ENCODE data around the gene AK5. TPM values are rescaled to one million over a fixed set of nuclear protein-coding genes. Genes with fewer than 3 reads are reported as not detected.
A peak's percentile ranks its signal among the peaks of the same experiment; 100 is the strongest.

The AK5 gene, protein sequence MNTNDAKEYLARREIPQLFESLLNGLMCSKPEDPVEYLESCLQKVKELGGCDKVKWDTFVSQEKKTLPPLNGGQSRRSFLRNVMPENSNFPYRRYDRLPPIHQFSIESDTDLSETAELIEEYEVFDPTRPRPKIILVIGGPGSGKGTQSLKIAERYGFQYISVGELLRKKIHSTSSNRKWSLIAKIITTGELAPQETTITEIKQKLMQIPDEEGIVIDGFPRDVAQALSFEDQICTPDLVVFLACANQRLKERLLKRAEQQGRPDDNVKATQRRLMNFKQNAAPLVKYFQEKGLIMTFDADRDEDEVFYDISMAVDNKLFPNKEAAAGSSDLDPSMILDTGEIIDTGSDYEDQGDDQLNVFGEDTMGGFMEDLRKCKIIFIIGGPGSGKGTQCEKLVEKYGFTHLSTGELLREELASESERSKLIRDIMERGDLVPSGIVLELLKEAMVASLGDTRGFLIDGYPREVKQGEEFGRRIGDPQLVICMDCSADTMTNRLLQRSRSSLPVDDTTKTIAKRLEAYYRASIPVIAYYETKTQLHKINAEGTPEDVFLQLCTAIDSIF
- polyA plus RNA-seq (ENCODE audit: insufficient read length in 3 of 3), result 1 to 10 TPM; 3.2 to 6.2 (median 4.4) TPM

DNA sequence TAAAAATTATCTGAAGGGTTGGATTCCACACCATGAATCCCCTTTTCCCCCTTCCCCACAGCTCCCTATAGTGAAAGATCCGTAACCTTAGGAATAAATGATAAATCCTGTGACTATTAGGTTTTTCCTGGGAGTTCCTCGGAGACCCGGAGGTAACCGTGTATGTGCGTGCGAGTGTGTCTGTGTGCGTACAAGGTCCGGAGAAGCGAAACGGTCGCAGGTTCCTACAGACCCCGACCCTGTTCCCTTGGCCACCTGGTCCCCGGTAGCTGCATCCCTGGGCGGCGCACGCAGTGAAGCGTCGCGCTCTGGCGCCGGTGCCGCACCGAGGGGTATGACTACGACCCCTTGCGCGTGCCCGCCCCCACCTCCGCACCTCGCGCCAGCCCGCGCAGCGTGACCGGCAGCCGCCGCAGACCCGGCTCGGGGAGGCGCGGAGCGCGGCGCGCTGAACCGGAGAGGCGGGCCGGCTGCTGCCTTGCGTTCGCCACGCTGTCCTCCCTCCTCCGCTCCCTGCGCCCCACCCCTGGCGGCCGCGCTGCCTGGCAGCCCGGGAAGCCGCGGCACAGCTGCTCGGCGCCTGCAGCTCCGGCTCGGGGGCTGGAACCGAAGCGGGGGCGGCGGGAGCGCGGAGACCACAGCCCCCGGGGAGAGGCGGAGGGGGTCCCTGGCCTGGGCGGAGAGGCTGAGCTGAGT lies at the start of gene AK5:
Gene AK5, plus strand, starts transcription at position 529 of the 696 bp plus-strand sequence. CDS start 295 bp downstream, outside the sequence.
- peak in 2 of 3 donors; percentile 9 to 30 for DNase-seq (ENCODE audit: low read depth in 3 of 3, low spot score in 2 of 3)

DNA sequence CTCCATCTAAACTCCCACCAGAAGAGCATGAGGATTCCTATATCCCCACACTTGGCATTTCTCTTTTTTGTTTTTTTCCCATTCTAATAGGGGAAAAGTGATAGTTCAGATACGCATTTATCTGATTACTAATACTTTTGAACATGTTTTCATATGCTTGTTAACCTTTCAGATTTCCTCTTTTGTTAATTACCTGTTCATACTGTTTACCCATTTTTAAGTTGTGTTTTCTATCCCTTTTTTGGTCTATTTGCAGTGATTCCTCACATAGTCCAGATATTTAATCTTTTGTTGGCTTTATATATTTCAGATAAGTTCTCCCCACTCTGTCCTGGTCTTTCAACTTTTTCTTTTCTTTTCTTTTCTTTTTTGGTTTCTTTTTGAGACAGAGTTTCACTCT lies 49.0 kb upstream of the AK5 start:
- DNase-seq (ENCODE audit: low read depth in 3 of 3, low spot score in 2 of 3), result no peak

DNA sequence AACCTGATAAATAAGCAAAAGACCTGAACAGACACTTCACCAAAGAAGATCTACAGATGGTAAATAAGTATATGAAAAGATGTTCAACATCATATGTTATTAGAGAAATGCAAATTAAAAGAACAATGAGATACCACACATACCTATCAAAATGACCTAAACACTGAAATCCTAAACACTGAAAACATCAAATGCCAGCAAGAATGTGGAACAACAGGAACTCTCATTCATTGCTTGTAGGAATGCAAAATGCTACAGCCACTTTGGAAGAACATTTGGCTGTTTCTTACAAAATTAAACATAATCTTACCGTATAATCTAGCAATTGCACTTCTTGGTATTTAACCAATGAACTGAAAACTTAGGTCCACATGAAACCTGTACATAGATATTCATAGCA lies 47.7 kb upstream of the AK5 start:
- no peak for DNase-seq (ENCODE audit: low read depth in 3 of 3, low spot score in 2 of 3)

DNA sequence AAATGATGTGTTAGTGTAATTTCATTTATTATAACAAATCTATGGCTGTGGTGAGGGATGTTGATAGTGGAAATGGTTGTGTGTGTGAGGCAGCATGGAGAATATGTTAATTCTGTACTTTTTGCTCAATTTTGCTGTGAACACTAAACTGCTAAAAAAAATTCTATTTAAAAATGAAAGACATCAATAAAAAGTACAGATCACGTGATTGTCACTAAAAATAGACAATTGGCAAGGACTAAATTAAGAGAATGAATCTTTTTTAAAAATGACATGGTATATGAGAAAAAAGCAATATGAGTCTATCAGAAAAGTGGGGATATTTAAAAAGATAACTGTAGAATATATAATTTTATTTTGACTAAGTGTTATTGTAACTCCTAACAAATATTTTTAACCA lies 46.9 kb upstream of the AK5 start:
- no peak for DNase-seq (ENCODE audit: low read depth in 3 of 3, low spot score in 2 of 3)

DNA sequence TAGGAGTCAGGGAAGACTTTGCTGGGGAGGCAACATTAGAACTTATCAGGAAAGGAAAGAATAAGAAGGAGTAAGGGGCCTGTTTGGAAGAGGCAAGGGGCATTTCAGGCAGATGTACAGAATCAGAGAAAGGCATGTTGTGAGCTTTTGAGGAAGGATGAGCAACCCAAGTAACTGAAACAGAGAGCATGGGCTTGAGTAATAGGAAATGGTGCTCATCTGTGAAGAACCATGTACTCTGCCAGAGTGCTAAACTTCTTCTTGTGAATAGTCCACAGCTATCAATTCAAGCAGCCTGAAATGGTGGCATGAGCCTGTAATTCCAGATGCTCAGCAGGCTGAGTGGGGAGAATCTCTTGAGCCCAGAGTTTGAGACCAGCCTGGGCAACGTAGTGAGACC lies 43.4 kb upstream of the AK5 start:
- DNase-seq (ENCODE audit: low read depth in 3 of 3, low spot score in 2 of 3), result no peak

DNA sequence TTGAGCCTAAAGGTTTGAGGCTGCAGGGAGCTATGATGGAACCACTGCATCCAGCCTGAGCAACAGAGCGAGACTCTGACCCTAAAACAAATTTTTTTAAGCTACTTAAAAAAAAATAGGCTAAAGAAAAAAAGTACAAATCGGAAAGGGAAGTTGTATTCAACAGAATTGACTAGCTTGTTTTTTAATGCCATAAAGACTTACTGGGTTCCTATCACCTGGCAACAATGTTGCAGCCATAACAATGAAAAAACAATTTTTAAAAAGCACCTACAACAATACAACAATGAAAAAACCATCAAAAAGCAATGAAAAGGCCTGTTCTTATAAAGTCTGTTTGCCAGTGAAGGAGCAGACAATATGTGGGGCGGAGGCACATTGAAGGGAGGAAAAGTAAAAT lies 42.5 kb upstream of the AK5 start:
- DNase-seq (ENCODE audit: low read depth in 3 of 3, low spot score in 2 of 3), result no peak

DNA sequence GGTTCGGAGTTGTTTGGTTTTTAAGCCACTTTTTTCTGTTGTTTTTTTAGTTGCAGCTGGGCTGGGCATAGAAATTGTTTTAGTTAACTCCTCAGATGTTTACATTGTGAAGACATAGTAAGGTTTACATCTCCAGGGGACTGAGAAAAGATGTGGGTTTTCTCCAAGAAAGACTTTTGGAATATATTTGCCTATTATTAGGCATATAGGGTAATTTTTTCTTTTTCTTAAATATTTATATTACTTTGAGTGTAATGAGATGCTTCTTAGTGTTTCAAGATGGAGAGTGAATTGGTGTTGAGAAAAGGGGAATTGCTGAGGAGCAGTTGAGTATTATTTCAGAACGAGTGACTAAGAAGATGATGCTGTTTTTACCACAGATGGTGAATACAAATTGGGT lies 36.0 kb upstream of the AK5 start:
- DNase-seq (ENCODE audit: low read depth in 3 of 3, low spot score in 2 of 3), result no peak

DNA sequence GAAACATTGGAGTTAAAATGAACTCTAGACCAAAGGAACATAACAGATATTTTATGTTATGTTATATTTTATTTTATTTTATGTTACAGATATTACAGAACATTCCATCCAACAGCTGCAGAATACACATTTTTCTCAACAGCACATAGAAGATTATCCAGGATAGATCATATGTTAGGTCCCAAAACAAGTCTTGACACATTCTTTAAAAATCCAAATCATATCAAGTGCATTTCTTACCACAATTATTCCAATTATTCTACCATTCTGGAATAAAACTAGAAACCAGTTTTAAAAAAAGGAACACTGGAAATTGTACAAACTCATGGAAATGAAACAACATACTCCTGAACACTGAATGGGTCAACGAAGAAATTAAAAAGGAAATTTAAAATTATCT lies 31.7 kb upstream of the AK5 start:
- DNase-seq (ENCODE audit: low read depth in 3 of 3, low spot score in 2 of 3), result no peak

DNA sequence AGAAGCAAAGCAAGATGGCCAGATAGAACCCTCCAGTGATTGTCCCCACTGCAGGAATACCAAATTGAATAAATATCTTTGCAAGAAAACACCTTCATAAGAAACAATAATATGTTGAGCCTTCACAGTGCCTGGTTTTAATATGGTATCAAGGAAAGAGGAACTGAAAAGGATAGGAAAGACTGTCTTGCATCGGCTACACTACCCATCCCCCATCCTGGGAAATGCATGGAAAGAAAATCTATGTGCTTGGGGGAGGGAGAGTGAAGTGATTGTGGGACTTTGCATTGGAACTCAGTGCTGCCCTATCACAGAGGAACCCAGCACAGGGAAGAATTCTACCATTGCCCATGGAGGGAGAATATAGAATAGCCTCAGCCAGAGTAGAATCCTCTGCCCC lies 28.6 kb upstream of the AK5 start:
- DNase-seq (ENCODE audit: low read depth in 3 of 3, low spot score in 2 of 3), result no peak

DNA sequence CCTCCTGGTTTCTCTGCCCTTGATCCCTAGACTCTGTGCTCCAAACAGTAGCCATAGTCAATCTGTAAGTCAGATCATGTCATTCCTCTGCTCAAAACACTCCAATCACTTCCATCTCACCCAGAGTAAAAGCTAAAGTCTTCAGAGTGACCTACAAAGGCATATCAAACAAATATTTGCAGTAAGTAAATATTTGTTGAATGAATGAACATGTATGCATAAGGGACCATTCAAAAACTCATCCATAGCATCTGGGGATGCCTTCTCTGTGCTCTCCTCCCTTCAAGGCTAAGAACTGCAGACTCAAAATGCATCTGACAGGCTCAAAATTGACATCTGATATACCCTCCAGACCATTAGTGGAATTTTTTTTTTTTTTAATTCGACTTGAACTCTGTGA lies 18.1 kb upstream of the AK5 start:
- DNase-seq (ENCODE audit: low read depth in 3 of 3, low spot score in 2 of 3), result no peak

DNA sequence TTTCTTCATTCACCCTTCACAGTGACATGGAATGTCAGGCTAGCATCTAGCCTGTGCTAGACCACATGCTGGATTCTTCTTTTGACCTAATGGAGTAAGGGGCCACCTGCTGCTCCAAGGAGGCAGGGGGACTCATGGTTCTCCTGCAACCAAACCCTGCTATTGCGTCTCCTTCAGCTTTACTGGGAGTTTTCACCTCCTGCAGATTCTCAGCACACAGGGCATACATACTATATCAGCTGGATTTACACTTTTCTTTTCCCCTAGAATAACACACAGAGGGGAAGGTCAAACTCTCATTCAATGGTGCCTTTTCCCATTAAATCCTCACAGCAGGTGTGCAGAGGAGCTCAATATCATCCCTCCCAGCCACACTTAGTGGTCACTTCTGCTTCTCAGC lies 16.6 kb upstream of the AK5 start:
- DNase-seq (ENCODE audit: low read depth in 3 of 3, low spot score in 2 of 3), result no peak

DNA sequence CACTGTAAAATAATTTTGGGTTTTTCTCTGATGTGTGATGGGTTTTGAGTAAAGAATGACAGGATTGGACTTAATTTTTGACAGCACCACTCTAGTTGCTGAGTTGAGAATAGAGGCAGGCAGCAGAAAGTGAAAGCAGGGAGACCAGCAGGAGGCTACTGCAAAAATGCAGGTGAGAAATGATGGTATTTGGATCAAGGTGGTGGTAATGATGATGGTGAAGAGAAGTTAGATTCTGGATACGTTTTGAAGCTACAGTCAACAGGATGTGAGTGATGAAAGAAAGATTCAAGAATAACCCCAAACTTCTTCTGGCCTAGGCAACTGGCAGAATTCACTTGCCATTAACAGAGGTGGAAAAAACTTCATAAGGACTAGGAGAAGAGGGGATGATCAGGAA lies 14.8 kb upstream of the AK5 start:
- DNase-seq (ENCODE audit: low read depth in 3 of 3, low spot score in 2 of 3), result no peak

DNA sequence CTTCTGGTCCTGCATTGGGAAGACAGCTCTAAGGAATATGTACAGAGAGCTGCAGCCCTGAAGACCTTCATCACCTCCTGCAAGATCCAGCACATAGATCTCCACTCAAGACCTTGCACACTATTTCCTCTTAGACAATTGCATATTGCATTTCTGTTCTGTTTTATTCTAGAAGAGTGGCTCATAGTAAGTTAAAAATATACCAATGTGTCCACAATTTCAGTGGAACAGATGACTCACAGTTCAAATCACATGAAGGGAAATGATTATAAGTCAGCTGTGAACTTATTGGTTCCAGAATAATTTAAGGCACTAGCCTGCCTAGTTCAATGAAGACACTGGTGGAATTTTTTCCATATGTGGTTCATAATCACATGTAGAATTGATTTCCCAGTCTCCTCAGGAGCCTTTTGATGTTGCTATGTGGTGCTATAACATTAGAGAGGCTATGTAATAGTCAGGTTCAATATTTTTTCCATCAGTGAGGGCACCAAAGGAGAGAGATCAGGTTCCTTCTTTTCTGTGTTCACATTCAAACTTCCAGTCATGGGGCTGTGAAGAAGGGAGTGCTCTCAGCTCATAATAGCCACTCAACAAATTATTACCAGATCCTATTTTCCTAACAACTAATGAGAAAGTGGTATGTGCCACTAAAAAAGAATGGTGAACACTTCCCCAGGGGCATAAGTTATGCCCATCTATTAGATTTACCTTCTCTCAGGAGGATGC lies 9.8 kb upstream of the AK5 start:
- no peak for DNase-seq (ENCODE audit: low read depth in 3 of 3, low spot score in 2 of 3)

DNA sequence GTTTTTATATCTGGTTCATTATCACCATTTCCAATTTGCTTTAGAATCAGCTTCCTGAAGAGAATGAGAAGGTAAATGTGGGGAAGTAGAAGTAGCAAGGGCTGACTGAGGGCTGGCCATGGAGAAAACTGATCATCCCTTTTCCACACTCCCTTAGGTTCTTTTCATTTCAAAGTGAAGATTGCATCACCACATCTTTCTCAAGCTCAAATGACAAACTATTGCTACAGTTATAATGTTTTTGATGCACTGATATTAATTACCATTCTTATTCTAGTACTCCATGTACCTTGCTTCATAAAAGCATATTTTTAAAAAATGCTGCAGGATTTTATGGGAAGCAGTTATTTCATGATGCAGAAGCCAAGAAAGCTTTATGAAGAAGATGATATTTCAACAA lies 7.9 kb upstream of the AK5 start:
- DNase-seq (ENCODE audit: low read depth in 3 of 3, low spot score in 2 of 3), result no peak

DNA sequence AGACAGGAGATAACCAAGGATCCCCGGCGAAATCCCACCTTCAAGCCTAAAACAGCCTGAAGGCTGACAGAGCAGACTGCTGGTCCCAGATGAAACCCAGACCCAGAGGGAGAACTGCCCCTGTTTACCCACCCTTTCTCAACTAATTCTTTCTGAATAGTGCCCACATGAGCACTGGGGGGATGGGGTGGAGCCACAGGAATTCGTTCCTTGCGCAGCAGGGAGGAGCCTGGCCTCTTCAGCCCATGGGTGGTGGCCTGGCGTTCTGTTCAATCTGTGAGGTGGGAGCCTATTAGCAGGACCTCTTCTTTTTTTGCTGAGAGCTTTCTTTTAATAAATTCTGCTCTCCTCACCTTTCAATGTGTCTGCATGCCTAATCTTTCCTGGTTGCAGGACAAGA lies 6.6 kb upstream of the AK5 start:
- no peak for DNase-seq (ENCODE audit: low read depth in 3 of 3, low spot score in 2 of 3)

DNA sequence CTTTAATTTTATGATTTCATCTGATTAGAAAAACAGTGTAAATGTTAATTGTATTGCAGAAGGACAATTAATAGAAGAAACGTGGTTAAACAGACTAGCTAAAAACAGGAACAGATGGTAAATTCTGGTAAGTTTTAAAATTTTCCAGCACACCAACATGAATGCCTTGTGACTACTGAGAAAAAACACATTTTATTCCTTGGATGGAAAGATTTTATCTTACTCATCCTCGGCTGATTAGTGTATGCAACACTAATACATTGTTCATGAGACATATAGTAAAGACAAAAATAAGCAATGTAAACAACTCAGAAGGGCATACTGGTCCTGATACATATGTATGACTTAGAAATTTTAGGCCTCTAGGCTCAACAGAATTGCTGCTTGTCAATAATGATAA lies 4.9 kb upstream of the AK5 start:
- DNase-seq (ENCODE audit: low read depth in 3 of 3, low spot score in 2 of 3), result no peak

DNA sequence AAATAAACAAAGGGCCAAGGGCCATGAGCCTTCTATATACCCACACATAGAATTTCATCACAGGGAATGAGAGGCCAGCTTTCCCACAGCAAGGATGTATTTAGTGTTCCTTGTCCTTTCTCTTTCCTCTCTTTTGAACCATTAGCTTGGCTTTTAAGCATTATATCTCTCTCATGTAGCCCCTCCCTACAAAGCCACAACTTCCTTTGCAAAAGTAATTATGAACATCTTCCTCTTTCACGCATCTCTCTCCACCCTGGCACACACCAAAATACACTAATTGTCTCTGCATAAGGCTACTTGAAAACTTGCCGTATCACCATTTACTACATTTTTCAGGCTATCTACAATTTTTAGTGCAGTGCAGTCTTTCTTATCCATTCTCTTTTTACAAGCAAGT lies 1.9 kb upstream of the AK5 start:
- no peak for DNase-seq (ENCODE audit: low read depth in 3 of 3, low spot score in 2 of 3)

DNA sequence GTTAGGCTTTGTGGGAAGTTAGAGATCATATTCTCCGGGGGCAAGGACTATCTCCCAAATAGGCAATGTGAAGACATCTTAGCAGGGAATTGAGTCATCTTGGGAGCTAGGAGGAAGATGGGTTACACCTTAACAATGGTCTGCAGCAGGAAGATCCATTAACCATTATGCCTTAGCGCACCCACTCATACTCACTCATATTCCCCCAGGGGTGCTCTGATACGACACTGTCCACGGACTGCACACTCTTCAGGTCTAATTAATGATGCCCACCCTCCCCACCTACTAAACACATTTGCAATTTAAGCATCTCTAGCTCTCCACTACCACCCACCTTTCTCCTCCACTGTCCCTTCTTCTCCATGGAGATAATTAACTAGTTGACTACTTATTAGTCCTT lies 857 bp upstream of the AK5 start:
- DNase-seq (ENCODE audit: low read depth in 3 of 3, low spot score in 2 of 3), result no peak

DNA sequence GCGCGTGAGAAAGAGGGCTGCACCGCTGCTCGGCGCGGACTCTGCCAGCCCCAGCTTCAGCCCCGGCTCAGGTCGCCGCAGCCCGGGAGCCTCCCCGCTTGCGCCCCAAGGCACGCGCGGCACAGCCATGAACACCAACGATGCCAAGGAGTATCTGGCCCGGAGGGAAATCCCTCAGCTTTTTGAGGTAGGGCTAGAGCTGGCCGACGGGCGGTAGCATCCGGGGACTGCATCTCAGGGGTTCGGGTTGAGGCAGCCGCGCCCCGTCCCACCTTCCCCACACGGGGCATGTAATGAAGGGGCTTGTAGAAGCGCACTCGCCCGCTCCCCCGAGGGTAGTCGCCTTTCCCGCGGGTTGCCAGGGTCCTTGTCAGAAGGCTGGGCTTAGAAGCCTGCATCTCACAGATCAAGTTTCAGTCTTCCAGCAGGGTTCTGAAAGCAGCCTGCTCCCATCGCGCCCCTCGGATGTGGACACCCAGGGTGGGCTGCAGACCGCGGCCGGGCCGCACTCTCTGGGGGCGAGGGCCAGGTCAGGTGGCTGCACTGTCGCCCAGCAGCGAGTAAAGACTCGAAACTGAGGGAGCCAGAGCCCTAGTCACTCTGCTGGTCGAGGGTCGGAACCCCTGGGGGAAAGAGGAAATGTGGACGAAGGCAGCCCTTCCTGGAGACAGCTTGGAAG lies 507 bp downstream of the AK5 start:
- no peak for DNase-seq (ENCODE audit: low read depth in 3 of 3, low spot score in 2 of 3)

DNA sequence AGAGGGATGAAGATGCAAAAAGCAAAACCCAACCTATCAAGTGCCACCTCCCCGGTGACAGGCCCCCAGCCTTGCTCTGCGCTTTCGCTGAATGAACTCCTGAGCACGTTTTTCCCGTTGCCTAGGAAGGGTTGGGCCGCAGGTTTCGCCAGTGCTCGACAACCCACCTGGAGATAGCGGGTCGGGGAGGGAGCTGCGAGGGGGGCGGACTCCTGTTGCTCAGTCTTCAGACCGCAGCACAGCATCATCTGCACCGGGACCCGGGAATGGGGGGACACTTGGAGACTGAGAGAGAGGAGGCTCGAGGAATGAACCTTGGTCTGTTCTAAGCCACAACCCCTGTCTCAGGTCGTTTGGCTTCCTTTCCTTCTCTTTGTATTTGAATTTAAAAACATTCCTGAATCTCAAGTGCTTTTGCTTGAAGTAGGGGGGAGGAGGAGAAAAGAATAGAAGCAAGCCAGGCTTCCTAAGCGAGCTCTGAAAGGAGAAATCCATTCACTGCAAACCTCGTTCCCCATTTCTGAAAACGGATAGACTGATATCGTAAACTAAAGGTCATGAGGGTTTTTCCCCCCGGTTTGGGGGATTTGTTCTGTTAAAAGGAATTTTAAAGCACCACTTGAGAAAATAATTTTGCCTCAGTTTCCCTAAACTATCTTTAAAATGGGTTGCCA lies 1.2 kb downstream of the AK5 start:
- DNase-seq (ENCODE audit: low read depth in 3 of 3, low spot score in 2 of 3), result no peak
